GM12878 (cell line): ENCODE measurements around the gene SAXO1. TPM values are rescaled to one million over a fixed set of nuclear protein-coding genes. Genes with fewer than 3 reads are reported as not detected.

Experiments
- ATAC-seq: fragments of 200-7000 bp; cut with Tn5 transposase; 3 replicates; pipeline ENCODE4 v1.9.1; 2020; ENCODE audit warnings: mild to moderate bottlenecking, moderate library complexity
- BruUV-seq: library from RNA; stranded (reverse); fragments of 400-500 nt; replicated peaks from 2 replicates; lab custom pipeline; 2021; lab: Mats Ljungman, UMichigan
- CTCF ChIA-PET: fragments of 300-600 bp; sonication (Branson Sonifier 250); formaldehyde crosslinking; extraction: SDS; loops from one replicate; lab custom pipeline; 2021; ENCODE audit warnings: inconsistent platforms; lab: Yijun Ruan, JAX
- POLR2A ChIA-PET: fragments of 350-600 bp; formaldehyde crosslinking; extraction: SDS; loops from one replicate; lab custom pipeline; 2021; ENCODE audit warnings: inconsistent platforms; lab: Charles Lee
- RAD21 ChIA-PET: fragments of 300-600 bp; sonication (Branson Sonifier 250); formaldehyde crosslinking; loops from one replicate; lab custom pipeline; 2023; ENCODE audit warnings: antibody characterized with exemption; ENCODE audit not compliant: unreplicated experiment; lab: Charles Lee
- SMC1A ChIA-PET: fragments of 300-600 bp; sonication (Branson Sonifier 250); formaldehyde crosslinking; loops from one replicate; lab custom pipeline; 2023; ENCODE audit not compliant: unreplicated experiment, uncharacterized antibody; lab: Charles Lee
- DNase-seq: peaks from one replicate; pipeline ENCODE4 v3.0.0-alpha.2; 2011; ENCODE audit warnings: low read depth, low spot score
- FAIRE-seq: peaks from 3 replicates; lab custom pipeline; 2011; peaks lifted over from hg19 to GRCh38; lab: Jason Lieb, UNC
- H2AFZ ChIP-seq: 2 replicates; pipeline ENCODE4 v1.6.0; 2011; ENCODE audit warnings: low read depth, low read length, control low read depth; ENCODE audit not compliant: control insufficient read depth
- H3K27ac ChIP-seq: 2 replicates; pipeline ENCODE4 v1.5.1; 2011; ENCODE audit warnings: control low read depth; ENCODE audit not compliant: control insufficient read depth, insufficient read depth
- H3K27me3 ChIP-seq, 2 experiments: replicated peaks in 1 of 2; 2 replicates each; pipeline versions ENCODE4 v1.6.0 to v1.6.1; 2011; ENCODE audit warnings: low read length in 1 of 2; ENCODE audit not compliant: control insufficient read depth in 2 of 2, insufficient read depth in 2 of 2
- H3K36me3 ChIP-seq, 2 experiments: 2 replicates each; pipeline ENCODE4 v1.5.1; 2011; ENCODE audit warnings: low read length in 1 of 2; ENCODE audit not compliant: control insufficient read depth in 2 of 2, insufficient read depth in 2 of 2
- H3K4me1 ChIP-seq: 2 replicates; pipeline ENCODE4 v1.6.1; 2011; ENCODE audit warnings: mild to moderate bottlenecking, low read length, moderate library complexity, mixed read lengths; ENCODE audit not compliant: control insufficient read depth, insufficient read depth
- H3K4me2 ChIP-seq: 2 replicates; pipeline ENCODE4 v1.6.0; 2011; ENCODE audit warnings: control low read depth; ENCODE audit not compliant: control insufficient read depth, insufficient read depth
- H3K4me3 ChIP-seq: fragments of 200-600 bp; sonication (generic); 2 replicates; pipeline ENCODE4 v1.5.1; 2016
- H3K79me2 ChIP-seq: 2 replicates; pipeline ENCODE4 v1.6.0; 2011; ENCODE audit warnings: low read length; ENCODE audit not compliant: control insufficient read depth, insufficient read depth
- H3K9ac ChIP-seq: 2 replicates; pipeline ENCODE4 v1.8.0; 2011; ENCODE audit warnings: low read length, control low read depth, mixed read lengths; ENCODE audit not compliant: control insufficient read depth, insufficient read depth
- H3K9me3 ChIP-seq: replicated peaks from 3 replicates; pipeline ENCODE4 v1.5.1; 2011; ENCODE audit warnings: mild to moderate bottlenecking, low read length; ENCODE audit not compliant: control insufficient read depth, insufficient read depth
- H4K20me1 ChIP-seq: 2 replicates; pipeline ENCODE4 v1.6.0; 2011; ENCODE audit not compliant: control insufficient read depth, insufficient read depth
- EP300 ChIP-seq, 2 experiments: fragments of 150-350 bp in 1 of 2; IDR thresholded peaks; 2 replicates each; pipeline ENCODE4 v1.6.1; 2011 to 2012; ENCODE audit warnings: low read depth in 2 of 2, low read length in 2 of 2, borderline replicate concordance in 1 of 2, improper control_type of control experiment in 1 of 2, inconsistent platforms in 1 of 2; ENCODE audit not compliant: control insufficient read depth in 1 of 2
- FOXM1 ChIP-seq: IDR thresholded peaks from 2 replicates; pipeline ENCODE4 v1.6.1; 2012; ENCODE audit warnings: low read depth, mild to moderate bottlenecking, inconsistent platforms, low read length, moderate library complexity
- GATAD2B ChIP-seq: fragments of 450-650 bp; conservative IDR thresholded peaks from 2 replicates; pipeline ENCODE4 v1.6.1; 2017; ENCODE audit warnings: low read depth, mild to moderate bottlenecking, moderate library complexity
- SMC3 ChIP-seq: IDR thresholded peaks from 2 replicates; pipeline ENCODE4 v1.6.1; 2011; ENCODE audit warnings: low read length, improper control_type of control experiment, borderline replicate concordance
- ZZZ3 ChIP-seq: IDR thresholded peaks from 2 replicates; pipeline ENCODE4 v1.6.1; 2011; ENCODE audit warnings: low read depth; ENCODE audit not compliant: control insufficient read depth, insufficient read length
- WGBS: methylation state at CpG from one replicate; pipeline ENCODE4 v1.1.6; 2016; ENCODE audit warnings: low lambda C conversion rate; ENCODE audit not compliant: insufficient replicate concordance, insufficient coverage; ENCODE audit errors: missing lambda C conversion rate; 5-methylcytosine and 5-hydroxymethylcytosine counted together
- in situ Hi-C: fragments of 300-500 bp; cut with MboI; formaldehyde crosslinking; loops from 9 replicates; pipeline ENCODE4 v1.14.3; 2018; ENCODE audit warnings: mixed read lengths
- intact Hi-C: fragments of 100-400 bp; cut with micrococcal nuclease; formaldehyde crosslinking; loops from one replicate; pipeline ENCODE4 v1.14.2; 2022; ENCODE audit not compliant: unreplicated experiment
- polyA plus RNA-seq, 11 experiments: library from polyadenylated mRNA; depleted of rRNA in 4 of 11; unstranded in 6 of 11; stranded (reverse) in 5 of 11; fragments of >200 nt; fragmentation: Nextera tagmentation in 4 of 11; fragmentation: Illumina TruSeq in 1 of 11; extraction: Ambion mirVana in 4 of 11; extraction: Trizol in 1 of 11; gene quantifications; 1 replicate in 1 of 11; 2 replicates in 10 of 11; pipeline versions ENCODE4 v1.2.1 to v1.2.3, GENCODE V29; 2011 to 2016; ENCODE audit warnings: inconsistent platforms in 2 of 11, missing spikeins in 2 of 11, low read depth in 1 of 11
- total RNA-seq, 4 experiments: library from RNA; depleted of rRNA in 3 of 4; stranded (reverse); fragments of >200 nt in 3 of 4; fragmentation: Illumina TruSeq in 1 of 4; extraction: Trizol in 1 of 4; gene quantifications; 2 replicates each; pipeline versions ENCODE4 v1.2.1 to v1.2.3, GENCODE V29; 2013 to 2021
- TF ChIP-seq, protein P1 (sequence below): IDR thresholded peaks from 2 replicates; pipeline ENCODE4 v1.6.1; 2012; ENCODE audit warnings: low read depth, low read length, improper control_type of control experiment

Gene SAXO1
- total and polyA plus RNA-seq, 10 of the 15 experiments (the other 5 are each of a cell fraction or from before 2014, with no cell fraction given): under 0.01 to 0.01 TPM; not detected in 8

DNA sequence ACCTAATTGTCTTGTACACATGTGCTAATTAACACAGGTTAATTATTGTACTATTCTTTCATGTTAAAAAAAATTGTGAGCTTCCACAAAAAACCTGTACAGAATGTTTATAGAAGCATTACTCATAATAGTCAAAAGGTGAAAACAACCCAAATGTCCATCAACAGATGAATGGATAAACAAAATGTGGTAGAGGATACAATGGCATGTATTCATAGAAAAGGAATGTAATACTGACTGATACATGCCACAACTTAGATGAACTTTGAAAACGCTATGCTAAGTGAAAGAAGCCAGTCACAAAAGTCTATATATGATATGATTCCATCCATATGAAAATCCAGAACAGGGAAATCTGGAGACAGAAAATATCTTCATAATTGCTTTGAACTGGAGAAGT is 41.8 kb upstream of the SAXO1 start:
- WGBS: 95% methylated on average over 1 of the region's 1 CpG
- in situ Hi-C loops (no loop called here), intact Hi-C loops (no loop called here)
- BruUV-seq: no TSS peak
- H4K20me1 ChIP-seq: no peaks in the 10 kb centered on the region
- no peak overlapping the region for H2AFZ ChIP-seq
- H3K9ac ChIP-seq: no peak overlapping the region
- H3K27ac ChIP-seq: no peak overlapping the region
- H3K4me3 ChIP-seq: no peak overlapping the region
- no peaks in the 10 kb centered on the region for H3K79me2 ChIP-seq
- H3K36me3 ChIP-seq: peaks cover 11 to 21% of the 10 kb centered on the region in 2 experiments
- ChIA-PET CTCF (interaction anchor here (0.6 to 1.1 kb wide), 2 partner anchors 11 to 86 kb away, joined by 3 to 4 read pairs; no protein-coding TSS in a partner anchor), SMC1A (interaction anchor here (0.7 to 2.3 kb wide), 4 partner anchors 12 to 158 kb away, joined by 3 to 9 read pairs (median 4); no protein-coding TSS in a partner anchor), POLR2A (no interaction called here), RAD21 (no interaction called here)
- DNase-seq: no peak
- H3K4me1 ChIP-seq: no peaks in the 10 kb centered on the region
- H3K4me2 ChIP-seq: no peak overlapping the region
- FAIRE-seq: no peak
- ATAC-seq: no peak
- TF ChIP-seq EP300 (IDR thresholded peaks at IDR 0.05; ENCODE audit: borderline replicate concordance in 1 of 2, control insufficient read depth in 1 of 2, low read depth in 2 of 2, low read length in 2 of 2) (no peak), FOXM1 (no peak), SMC3 (no peak), ZZZ3 (no peak), GATAD2B (no peak)
- TF ChIP-seq, protein P1, sequence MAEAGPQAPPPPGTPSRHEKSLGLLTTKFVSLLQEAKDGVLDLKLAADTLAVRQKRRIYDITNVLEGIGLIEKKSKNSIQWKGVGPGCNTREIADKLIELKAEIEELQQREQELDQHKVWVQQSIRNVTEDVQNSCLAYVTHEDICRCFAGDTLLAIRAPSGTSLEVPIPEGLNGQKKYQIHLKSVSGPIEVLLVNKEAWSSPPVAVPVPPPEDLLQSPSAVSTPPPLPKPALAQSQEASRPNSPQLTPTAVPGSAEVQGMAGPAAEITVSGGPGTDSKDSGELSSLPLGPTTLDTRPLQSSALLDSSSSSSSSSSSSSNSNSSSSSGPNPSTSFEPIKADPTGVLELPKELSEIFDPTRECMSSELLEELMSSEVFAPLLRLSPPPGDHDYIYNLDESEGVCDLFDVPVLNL: no peak
- H3K27me3 ChIP-seq: no peaks in the 10 kb centered on the region
- no peaks in the 10 kb centered on the region; the same call in 2 of the 3 replicates for H3K9me3 ChIP-seq
